CD4-positive, alpha-beta T cell treated with Interleukin-15 for 1 hour (primary cell): Measurements from ENCODE around the gene POU2AF2.
"Not testable (repeated sequence)": the region's sequence is repeated elsewhere in the genome, so short reads cannot be mapped to it uniquely, and the experiment has no call there.

ENCODE experiments used
- DNase-seq: peaks from one replicate; pipeline ENCODE4 v3.0.0-alpha.2; 2020

POU2AF2 gene, protein sequence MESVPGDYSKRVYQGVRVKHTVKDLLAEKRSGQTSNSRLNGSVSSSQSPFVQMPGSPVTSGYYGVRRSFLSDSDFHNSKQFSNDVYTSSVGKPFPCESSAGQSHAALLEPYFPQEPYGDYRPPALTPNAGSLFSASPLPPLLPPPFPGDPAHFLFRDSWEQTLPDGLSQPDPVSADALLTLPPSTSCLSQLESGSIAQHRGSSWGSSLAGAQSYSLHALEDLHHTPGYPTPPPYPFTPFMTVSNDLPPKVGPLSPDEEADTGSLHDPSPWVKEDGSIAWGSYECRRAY

DNA sequence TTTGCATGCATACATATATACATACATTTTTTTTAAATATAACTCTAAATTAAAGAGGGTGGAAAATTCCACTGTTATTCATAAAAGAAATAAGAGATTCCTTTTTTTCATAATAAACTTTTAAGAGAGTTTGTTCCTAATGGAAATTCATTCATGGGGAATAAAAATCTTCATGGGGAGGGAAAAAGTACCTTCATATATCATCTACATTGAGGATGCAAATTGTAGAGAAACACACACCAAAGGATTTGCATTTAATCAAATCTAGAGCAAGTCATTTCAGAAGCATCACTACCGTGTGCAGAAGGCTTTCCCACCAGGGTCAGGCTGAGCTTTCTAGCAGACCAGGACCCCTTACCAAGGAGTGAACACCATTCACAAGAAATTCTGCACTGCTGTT is at the start of gene POU2AF2:
Gene POU2AF2 (plus strand): TSS at position 301 of the 400 bp plus-strand sequence. CDS start 129 bp downstream, outside the sequence.
- no peak for DNase-seq

DNA sequence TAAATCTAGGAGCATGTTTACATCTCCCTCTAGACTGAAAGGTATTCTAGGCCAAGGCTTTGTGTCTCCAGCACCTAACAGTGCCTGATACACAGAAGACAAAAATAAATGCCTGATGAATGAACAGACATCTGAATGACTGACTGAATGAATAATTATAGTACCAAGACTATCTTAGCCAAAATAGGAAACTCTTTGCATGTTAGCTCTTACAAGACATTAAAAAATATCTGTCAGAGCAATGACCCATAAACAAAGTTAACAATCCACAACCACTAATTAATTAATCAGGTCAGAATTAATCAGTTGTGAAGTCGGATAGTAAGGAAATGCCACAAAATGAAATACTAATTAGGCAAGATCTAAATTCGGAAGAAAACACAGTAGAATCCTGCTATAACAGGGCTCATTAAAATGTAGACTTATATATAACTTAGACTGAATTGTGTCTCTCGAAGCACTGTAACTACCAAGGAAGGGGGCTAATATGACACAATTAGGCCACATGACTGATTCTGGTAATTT is 45.5 kb upstream of the POU2AF2 start:
- no peak for DNase-seq

DNA sequence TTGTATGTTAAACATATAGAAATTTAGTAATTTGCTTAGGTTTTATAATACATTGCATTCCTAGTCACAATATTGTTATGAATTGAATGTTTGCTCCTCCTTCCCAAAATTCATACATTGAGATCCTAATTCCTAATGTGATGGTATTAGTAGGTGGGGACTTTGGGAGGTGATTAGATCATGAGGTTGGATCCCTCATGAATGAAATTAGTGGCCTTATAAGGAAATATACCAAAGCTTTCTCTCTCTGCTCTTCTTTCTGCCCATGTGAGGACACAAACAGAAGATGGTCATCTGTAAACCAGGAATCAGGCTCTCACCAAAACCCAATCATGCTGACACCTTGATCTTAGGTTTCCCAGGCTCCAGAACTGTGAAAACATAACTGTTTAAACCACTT is 41.3 kb upstream of the POU2AF2 start:
- no peak for DNase-seq

DNA sequence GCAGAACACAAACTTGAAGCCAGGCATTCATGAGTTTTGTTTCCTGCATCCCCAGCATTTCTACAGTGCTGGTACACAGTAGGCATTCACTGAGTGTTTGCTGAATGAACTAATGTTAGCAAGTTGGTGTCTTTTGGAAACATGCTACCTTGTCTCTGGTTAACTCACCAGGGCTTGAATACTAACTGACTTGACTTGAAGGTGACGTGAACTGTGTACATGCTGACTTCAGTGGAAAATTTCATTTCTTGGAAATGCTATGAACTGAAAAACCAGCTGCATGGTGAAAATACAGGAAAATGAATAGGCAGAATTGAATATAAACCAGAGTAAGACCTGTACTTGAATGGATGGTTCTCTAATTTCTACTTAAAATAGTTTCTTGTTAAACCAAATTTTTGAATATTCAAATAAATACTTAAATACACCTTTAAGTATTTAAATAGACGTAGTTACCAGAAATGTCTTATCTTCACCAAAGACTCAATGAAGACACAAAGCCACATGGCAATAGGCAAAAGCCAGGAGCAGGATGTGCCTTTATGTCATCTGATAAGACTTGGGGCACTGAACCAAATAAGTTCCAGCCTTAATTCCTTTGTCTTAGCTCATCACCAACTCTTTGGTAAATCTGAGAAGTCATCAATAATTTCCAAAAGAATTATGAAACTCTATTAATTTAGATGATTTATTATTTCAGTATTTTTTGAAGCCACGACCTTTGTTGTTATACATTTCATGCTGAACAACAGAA is 39.7 kb upstream of the POU2AF2 start:
- no peak for DNase-seq

DNA sequence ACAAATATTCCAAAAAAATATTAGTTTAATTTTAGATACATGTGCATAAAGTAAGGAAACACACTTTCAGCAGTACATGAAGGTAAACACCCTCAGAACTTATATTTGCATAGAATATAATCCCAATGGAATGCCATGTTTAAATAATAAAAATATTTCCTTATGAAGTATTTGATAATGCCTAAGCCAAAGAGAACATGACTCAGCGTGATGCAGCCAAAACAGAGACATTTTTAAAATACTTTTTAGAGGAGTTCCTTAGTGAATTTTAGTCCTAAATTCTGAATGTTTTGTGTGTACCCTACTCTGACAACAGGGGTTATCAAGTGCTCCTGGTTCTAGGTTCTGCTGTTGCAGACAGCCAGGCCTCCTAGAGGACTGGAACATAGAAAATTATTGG is 39.1 kb upstream of the POU2AF2 start:
- DNase-seq = no peak

DNA sequence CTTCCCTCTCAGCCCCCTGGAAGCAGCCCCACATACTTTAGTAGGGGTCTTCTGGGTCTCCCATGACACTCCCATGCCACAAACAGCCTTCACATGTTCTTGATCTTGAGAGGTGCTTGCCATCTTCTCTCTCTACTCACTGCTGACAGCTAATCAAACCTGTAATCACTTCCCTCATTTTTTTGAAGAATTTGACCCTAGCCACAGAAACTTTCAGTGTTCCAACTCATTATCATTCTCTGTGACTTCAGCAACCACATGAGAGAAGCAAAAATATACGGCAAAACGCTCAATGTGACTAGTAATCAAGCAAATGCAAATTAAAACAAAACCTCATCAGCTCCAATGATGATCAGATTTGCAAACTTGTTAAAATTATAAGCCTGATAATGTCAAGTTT is 38.3 kb upstream of the POU2AF2 start:
- DNase-seq = no peak

DNA sequence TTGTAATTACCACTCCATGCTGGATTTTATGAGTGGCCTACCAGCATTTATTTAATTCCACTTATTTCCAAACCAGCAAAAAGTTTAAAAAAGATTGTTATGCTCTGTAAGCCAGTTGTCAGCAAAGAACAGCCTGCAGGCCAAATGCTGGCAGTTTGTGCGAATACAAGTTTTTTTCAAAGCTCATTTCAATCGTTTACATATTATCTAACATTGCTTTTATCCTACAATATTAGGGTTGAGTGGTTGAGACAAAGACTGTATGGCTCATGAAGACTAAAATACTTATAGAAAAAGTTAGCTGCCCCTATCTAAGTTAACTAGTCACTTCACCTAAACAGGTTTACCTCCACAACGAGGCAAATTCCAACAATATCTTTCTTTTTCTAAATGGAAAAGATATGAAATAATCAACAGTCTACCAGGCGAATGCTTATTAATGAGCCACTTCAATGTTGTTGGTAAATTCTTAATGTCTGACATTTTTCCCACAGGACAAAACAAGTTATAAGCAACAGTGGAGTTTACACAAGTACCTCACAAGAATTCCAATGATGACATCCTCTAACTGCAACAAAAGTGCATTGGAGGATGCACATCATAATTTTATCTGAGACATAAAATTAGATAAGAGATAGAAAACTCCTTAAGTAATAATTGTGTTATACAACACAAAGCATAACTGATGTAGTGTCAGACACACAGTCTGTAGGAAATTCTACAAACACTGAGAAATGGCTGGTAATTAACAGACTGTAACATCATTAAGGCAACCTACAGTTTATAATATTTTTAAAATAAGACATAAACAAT is 35.8 kb upstream of the POU2AF2 start:
- DNase-seq = no peak

DNA sequence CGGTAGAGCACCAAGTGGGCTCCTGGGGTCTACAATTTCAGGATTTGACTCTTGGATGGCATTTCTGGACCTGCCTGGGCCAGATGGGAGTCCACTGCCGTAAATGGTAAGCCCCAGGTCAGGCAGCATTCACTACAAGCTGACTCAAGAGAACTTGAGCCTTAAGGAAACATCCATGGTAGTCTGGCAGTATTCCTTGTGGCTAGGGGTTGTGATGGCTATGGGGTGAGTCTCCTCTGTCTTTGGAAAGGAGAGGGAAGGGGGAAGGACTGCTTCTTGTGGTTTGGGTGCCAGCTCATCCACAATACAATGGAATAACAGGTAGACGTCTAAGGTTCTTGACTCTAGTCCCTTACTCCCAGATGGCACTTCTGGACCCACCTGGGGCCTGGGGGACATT is 32.3 kb upstream of the POU2AF2 start:
- DNase-seq = no peak

DNA sequence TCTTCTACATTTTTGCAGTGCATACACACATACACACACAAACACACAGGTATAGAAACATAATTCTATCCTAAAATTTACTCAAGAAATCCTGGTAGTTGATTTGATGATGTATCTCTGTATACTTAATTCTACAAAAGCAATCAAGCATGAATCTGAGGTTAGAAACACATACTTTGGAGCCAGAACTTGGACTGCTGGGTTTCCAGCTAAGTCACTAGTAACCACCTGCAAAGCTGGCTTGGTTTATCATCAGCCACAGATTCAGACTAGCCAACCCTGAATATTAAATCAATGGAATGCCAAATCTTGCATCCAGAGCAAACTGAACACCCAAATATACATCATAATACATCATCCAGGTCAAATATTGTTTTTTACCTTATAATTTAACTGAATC is 24.8 kb upstream of the POU2AF2 start:
- DNase-seq = no peak

DNA sequence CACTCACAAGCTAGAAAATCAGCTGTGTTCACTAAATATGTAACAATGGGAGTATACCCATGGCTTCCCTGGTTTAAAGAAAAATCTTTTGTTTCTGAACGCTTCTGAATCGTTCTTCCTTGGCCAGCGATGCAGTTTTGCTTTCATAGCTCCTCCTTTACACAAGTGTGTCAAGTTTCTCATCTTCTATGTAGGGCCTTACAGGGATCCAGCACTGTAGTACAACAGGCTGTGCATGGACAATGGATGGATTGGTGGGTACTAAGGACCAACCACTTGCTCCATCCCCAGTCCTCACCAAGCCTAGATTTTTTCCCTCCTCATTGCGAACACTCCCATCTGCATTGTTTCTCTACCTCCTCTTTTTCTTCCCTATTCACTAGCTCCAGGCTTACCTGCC is 24.3 kb upstream of the POU2AF2 start:
- no peak for DNase-seq

DNA sequence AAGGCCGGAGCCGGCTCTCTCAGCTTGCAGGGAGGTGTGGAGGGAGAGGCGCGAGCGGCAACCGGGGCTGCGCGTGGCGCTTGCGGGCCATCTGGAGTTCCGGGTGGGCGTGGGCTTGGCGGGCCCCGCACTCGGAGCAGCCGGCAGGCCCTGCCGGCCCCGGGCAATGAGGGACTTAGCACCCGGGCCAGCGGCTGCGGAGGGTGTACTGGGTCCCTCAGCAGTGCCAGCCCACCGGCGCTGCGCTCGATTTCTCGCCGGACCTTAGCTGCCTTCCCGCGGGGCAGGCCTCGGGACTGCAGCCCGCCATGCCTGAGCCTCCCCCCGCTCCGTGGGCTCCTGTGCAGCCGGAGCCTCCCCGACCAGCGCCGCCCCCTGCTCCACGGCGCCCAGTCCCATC is 23.6 kb upstream of the POU2AF2 start:
- DNase-seq = not testable (repeated sequence)

DNA sequence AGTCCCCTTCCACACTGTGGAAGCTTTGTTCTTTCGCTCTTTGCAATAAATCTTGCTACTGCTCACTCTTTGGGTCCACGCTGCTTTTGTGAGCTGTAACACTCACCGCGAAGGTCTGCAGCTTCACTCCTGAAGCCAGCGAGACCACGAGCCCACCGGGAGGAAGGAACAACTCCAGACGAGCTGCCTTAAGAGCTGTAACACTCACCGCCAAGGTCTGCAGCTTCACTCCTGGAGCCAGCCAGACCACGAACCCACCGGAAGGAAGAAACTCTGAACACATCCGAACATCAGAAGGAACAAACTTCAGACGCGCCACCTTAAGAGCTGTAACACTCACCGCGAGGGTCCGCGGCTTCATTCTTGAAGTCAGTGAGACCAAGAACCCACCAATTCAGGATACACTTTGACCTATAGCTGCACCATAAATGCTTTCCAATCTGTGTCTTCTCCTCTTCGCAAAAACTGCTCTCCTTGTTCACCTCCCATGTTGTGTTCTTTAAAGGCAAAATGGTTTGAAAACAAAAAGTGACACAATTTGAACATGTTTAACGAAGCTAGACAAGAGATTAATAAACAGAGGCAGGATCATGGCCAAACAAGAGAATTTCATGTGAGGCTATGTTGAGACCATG is 22.6 kb upstream of the POU2AF2 start:
- not testable (repeated sequence) for DNase-seq

DNA sequence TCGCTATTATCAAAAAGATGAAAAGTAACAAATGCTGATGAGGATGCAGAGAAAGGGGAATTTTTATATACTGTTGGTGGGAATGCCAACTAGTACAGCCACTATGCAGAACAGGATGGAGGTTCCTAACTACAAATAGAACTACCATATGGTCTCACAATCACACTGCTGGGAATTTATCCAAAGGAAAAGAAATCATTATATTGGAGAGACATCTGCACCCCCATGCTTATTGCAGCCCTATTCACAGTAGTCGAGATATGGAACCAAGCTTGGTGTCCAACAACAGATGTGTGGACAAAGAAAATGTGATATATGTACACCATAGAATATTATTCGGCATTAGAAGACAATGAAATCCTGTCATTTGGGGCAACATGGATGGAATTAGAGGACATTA is 19.6 kb upstream of the POU2AF2 start:
- DNase-seq = no peak

DNA sequence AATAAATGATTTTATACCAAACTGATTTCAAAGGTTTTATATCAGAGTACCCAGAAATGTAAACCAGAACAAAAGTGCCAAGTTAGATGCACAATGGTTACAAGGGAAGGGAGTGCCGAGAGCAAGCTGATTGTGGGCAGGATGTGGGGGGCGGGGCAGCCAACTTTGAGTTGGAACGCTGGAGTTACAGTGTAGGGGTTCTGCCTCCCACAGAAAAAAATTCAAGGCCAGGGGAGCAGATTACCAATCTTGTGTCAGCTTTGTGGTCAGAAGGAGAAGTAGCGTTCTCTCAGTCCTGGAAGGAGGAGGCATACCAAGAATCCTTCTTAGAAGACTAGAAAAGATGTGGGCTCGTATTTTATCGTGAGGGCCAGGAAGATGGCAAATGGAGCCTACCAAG is 15.9 kb upstream of the POU2AF2 start:
- DNase-seq = no peak

DNA sequence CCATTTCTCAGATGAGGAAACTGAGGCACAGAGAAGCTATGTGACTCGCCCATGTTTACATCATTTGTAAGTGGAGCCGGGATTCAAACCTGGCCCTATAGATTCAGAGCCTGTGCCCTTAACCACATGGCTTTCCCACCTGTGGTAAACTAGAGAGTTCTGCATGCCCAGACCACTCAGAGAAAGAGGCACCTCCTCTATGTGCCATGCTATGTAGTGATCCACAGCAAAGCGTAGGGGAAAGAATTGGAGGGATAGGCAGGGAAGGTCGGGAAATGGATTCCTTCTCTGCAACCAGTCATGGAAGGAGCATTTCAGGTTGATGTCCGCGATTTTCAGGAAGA is 15.4 kb upstream of the POU2AF2 start:
- no peak for DNase-seq

DNA sequence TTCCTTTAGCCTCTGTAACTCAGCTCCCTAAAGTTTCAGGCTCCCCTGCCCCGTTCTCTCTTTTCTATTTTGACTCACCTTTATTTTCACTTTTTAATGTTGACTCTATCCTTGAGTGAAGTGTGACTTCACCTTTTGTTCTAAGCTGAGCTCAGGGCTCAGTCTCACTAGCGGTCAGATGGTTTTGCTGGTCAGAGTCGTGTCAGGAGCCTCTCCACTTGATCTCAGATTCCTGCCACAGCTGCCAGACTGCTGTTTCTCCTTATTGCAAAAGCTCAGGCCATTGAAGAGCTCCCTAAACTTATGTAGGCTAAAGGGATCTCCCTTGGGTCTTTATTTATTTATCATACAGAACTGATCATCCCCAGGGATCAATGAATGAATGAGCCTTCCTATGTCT is 13.7 kb upstream of the POU2AF2 start:
- no peak for DNase-seq

DNA sequence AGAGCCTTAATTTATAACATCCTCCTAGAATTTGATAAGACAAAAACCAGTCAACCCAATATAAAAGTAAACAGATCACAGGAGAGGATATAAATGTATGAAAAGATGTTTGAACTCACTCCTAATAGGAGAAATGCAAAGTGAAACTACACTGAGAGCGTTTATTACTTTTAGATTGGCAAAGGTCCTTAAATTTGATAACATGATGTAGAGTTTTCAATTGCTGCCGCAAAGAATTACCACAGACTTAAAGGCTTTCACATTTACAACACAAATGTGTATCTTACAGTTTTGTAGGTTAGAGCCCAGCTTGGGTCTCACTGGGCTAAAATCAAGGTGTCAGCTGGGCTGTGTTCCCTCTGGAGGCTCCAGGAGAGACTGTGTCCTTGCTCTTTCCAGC is 9.1 kb upstream of the POU2AF2 start:
- DNase-seq = no peak

DNA sequence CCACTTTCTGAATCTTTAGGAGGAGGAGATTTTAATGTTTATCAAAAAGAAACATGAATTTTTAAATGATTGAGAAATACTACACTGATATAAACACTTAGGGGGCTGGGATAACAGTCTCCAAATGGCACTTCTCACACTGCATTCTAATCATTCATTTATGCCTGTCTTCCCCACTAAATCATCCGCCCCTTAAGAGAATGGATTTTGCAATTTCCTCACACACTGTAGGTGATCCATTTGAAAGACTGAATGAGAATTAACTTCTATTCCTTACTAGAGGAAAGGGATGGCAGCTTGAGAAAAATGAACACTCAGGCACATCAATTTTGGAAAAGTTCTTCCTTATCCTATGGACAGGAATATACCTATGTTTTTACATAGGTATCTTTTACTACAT is 7.6 kb upstream of the POU2AF2 start:
- no peak for DNase-seq

DNA sequence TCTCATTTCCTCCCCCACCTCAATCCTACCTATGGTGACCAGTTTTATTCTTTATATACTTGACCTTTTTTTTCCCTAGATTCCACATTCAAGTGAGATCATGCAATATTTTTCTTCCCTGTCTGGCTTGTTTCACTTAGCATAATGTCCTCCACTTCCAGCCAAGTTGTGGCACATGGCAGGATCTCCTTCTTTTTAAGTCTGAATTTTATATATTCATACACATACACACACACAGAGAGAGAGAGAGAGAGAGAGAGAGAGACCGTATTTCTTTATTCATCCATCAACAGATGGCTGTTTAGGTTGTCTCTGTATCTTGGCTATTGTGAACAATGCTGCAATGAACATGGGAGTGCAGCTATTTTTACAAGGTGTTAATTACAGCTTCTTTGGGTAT is 1.4 kb downstream of the POU2AF2 start:
- DNase-seq = no peak

DNA sequence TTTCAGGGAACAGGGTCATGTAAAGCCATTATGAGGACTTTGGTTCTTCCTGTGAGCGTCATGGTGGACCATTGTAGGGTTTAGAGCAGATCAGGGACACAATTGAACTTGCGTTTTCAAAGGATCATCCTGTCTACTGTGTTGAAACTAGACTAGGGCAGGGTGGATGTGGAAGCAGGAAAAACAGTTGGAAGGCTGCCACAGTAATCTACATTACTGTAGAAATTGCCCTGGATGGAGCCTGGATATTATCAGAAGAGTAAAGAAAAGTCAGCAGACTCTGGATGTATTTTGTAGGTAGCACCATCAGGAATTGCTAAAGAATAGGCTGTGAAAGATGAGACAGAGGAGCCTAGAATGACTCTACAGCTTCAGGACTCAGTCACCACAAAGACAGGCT is 5.4 kb downstream of the POU2AF2 start:
- no peak for DNase-seq

DNA sequence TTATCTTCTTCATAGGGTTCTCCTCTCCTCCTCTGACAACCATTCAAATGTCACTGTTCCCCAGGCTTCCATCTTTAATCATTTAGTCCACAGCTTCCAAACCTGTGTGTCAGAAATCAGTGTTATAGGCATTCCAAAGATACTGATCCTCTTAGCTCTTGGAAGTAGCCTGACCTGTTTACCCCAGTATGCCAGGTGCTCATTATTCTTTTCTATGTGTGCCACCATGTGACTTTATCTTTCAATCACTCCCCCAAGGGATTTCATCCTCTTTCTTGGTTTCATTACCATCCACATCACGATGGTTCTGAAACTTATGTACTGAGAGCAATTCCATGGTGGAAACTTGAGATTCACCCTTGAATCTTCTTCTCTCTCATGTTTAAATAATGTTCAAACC is 7.6 kb downstream of the POU2AF2 start:
- DNase-seq = no peak

DNA sequence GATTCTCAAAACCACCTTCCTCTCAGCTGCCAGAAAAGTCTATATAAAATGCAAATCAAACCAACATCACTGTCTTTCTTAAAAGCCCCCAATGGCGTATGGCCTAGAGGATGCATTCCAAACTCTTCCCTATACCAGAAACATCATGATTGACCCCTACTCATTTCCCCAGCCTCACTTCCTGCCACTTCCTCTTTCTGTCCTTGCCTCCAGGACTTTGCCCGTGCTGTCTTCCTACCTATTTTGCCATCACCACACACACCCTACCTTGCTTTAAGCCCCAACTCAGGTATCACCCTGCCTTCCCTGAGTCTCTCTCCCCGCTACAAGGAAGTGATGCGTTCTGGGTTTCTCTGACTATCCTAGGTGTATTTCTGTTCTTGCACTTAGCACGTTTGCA is 8.1 kb downstream of the POU2AF2 start:
- DNase-seq = no peak

DNA sequence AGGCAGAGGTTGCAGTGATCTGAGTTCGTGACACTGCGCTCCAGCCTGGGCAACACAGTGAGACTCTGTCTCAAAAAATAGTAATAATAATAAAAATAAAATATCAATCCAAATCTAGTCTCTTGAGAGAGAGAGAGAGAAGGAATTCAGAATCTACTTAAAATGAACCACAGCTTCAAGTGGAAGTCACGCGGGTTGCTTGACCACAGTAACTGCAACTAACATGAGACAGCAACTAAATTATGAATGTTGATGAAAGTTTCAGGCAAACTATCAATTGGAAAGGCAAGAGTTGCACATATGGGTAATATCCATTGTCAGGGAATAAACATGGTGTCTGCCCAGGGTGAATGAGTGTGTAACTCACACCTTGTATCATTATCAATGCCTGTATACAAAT is 12.5 kb downstream of the POU2AF2 start:
- DNase-seq = no peak
